Panc1 (cell line): Measurements from ENCODE around the gene C21orf91. TPM values are rescaled to one million over a fixed set of nuclear protein-coding genes. Genes with fewer than 3 reads are reported as not detected.

Experiments
- ATAC-seq: fragments of 200-7000 bp; cut with Tn5 transposase; 2 replicates; pipeline ENCODE4 v1.9.1; 2020; ENCODE audit warnings: mild to moderate bottlenecking, moderate library complexity
- BruUV-seq: library from RNA; stranded (reverse); fragments of 400-500 nt; replicated peaks from 2 replicates; lab custom pipeline; 2021; lab: Mats Ljungman, UMichigan
- CTCF ChIA-PET: fragments of 300-600 bp; sonication (Branson Sonifier 250); formaldehyde crosslinking; loops from one replicate; lab custom pipeline; 2022; ENCODE audit warnings: antibody characterized with exemption; lab: Charles Lee
- POLR2A ChIA-PET: fragments of 300-600 bp; sonication (Branson Sonifier 250); formaldehyde crosslinking; loops from one replicate; lab custom pipeline; 2022; ENCODE audit warnings: antibody characterized with exemption; lab: Charles Lee
- DNase-seq: peaks from one replicate; pipeline ENCODE4 v3.0.0-alpha.2; 2010; ENCODE audit warnings: low read depth, low spot score
- H3K27ac ChIP-seq: 2 replicates; pipeline ENCODE4 v1.5.1; 2011; ENCODE audit warnings: mild to moderate bottlenecking, low read length, inconsistent platforms
- H3K27me3 ChIP-seq: fragments of 200-500 bp; sonication (Bioruptor generic); 2 replicates; pipeline ENCODE4 v1.6.0; 2014; ENCODE audit warnings: low read length, inconsistent platforms; ENCODE audit not compliant: control insufficient read depth, insufficient read depth
- H3K36me3 ChIP-seq: fragments of 200-500 bp; sonication (Bioruptor generic); 2 replicates; pipeline ENCODE4 v1.5.1; 2014; ENCODE audit warnings: inconsistent platforms, mild to moderate bottlenecking, low read length, moderate library complexity; ENCODE audit not compliant: control insufficient read depth, insufficient read depth
- H3K4me1 ChIP-seq: 2 replicates; pipeline ENCODE4 v1.5.1; 2011; ENCODE audit warnings: inconsistent platforms, mild to moderate bottlenecking, low read length, moderate library complexity; ENCODE audit not compliant: control insufficient read depth, insufficient read depth
- H3K4me3 ChIP-seq, 2 experiments: 2 replicates each; pipeline ENCODE4 v1.5.1; 2011 to 2012; ENCODE audit warnings: low read depth in 2 of 2, low read length in 2 of 2, mild to moderate bottlenecking in 2 of 2, inconsistent platforms in 1 of 2, moderate library complexity in 1 of 2
- H3K9me3 ChIP-seq: fragments of 200-500 bp; sonication (Bioruptor generic); 2 replicates; pipeline ENCODE4 v1.5.1; 2014; ENCODE audit warnings: low read depth, mild to moderate bottlenecking, inconsistent platforms, low read length, moderate library complexity; ENCODE audit not compliant: control insufficient read depth, insufficient read depth
- CTCF ChIP-seq: fragments of 450-650 bp; IDR thresholded peaks from 2 replicates; pipeline ENCODE4 v1.5.1; 2017; ENCODE audit warnings: mild to moderate bottlenecking
- POLR2AphosphoS5 ChIP-seq: IDR thresholded peaks from 2 replicates; pipeline ENCODE4 v1.6.1; 2012; ENCODE audit warnings: mild to moderate bottlenecking, low read depth, low read length, moderate library complexity
- REST ChIP-seq, 2 experiments: IDR thresholded peaks; 2 replicates each; pipeline ENCODE4 v1.6.1; 2011 to 2012; ENCODE audit warnings: low read depth in 2 of 2, control low read depth in 1 of 2, low read length in 1 of 2, mild to moderate bottlenecking in 1 of 2, moderate library complexity in 1 of 2; ENCODE audit not compliant: insufficient read depth in 1 of 2
- SIN3A ChIP-seq: IDR thresholded peaks from 2 replicates; pipeline ENCODE4 v1.6.1; 2012; ENCODE audit warnings: low read depth, mild to moderate bottlenecking, low read length, moderate library complexity, borderline replicate concordance; ENCODE audit not compliant: insufficient read depth
- TCF7L2 ChIP-seq: IDR thresholded peaks from 2 replicates; pipeline ENCODE4 v1.6.1; 2011; ENCODE audit warnings: mild to moderate bottlenecking, low read depth, low read length, inconsistent platforms
- in situ Hi-C: cut with HindIII; loops from 2 replicates; pipeline ENCODE4 v1.10.0; 2016; ENCODE audit warnings: low sequenced_read_pairs, low pct_unique_long_range_greater_than_20kb
- intact Hi-C: fragments of 100-400 bp; cut with micrococcal nuclease; formaldehyde crosslinking; loops from one replicate; pipeline ENCODE4 v1.10.0; 2022; ENCODE audit not compliant: unreplicated experiment
- total RNA-seq: library from RNA; stranded (reverse); gene quantifications from one replicate; pipeline ENCODE4 v1.2.1, GENCODE V29; 2021; ENCODE audit not compliant: unreplicated experiment

The C21orf91 gene
- total RNA-seq, 1 experiment from 2014 or later = 13.3 TPM

DNA sequence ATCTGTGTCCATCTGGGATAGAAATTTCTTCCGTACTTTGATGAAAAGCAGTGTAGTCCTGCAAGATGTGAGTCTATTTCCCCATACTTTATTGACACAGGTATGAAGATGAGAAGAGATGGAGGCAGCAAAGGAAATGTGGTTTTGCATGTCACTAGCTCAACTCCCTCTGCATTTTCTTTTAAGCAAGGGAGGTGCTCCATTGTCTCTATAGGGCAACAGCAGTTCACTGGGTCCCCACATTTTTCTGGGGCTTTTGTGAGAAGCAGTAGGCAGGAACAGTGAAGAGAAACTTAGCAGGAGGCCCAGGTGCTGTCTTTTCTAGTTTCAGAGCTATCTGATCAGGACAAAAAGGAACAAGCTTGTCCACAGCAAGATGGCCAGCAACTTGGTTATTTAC lies 37.1 kb downstream of the C21orf91 start:
- ATAC-seq (no peak), DNase-seq (no peak)
- no peak for TF ChIP-seq TCF7L2
- TF ChIP-seq CTCF = no peak
- no peak for TF ChIP-seq POLR2AphosphoS5
- no peak for TF ChIP-seq REST (IDR thresholded peaks at IDR 0.05; ENCODE audit: insufficient read depth in 1 of 2, low read depth in 2 of 2, low read length in 1 of 2)
- no peak for TF ChIP-seq SIN3A
- ChIA-PET POLR2A (no interaction called here), CTCF (no interaction called here)
- H3K4me1 ChIP-seq = no peaks in the 10 kb centered on the region
- H3K36me3 ChIP-seq = no peaks in the 10 kb centered on the region
- BruUV-seq = no TSS peak
- no peaks in the 10 kb centered on the region for H3K27me3 ChIP-seq
- no peak overlapping the region for H3K4me3 ChIP-seq
- H3K27ac ChIP-seq = no peak overlapping the region
- in situ Hi-C loops = no loop called here
- intact Hi-C loops = no loop called here
- H3K9me3 ChIP-seq = no peaks in the 10 kb centered on the region

DNA sequence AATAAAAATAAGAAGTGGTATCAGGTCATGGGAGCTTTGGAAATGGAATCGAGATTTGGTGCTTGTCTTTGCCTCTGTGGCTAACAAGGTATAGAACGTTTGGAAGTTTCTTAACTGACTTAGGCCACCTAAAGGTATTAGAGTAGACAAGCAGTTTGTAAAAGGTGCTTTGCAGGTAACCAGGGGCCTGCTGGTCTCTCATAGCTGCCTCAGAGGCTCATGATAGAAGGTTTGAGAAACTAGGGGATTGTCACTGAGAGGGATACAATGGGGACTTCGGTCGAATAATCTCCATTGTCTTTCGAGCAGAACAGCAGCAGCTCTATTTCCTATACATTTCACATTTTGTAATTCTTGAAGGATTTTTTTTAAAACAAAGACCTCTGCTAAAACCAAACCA lies 37.6 kb downstream of the C21orf91 start:
- Histone ChIP-seq H3K27ac (no peak overlapping the region), H3K4me1 (no peaks in the 10 kb centered on the region), H3K36me3 (no peaks in the 10 kb centered on the region), H3K9me3 (no peaks in the 10 kb centered on the region), H3K27me3 (no peaks in the 10 kb centered on the region), H3K4me3 (no peak overlapping the region)
- BruUV-seq = no TSS peak
- in situ Hi-C loops = no loop called here
- DNase-seq (no peak), ATAC-seq (no peak)
- POLR2A ChIA-PET = no interaction called here
- CTCF ChIA-PET = no interaction called here
- TF ChIP-seq POLR2AphosphoS5 (no peak), SIN3A (no peak), REST (IDR thresholded peaks at IDR 0.05; ENCODE audit: insufficient read depth in 1 of 2, low read depth in 2 of 2, low read length in 1 of 2) (no peak), TCF7L2 (no peak), CTCF (no peak)
- intact Hi-C loops = no loop called here
